G401 (cell line): Measurements from ENCODE around the gene IL17RC. TPM values are rescaled to one million over a fixed set of nuclear protein-coding genes. Genes with fewer than 3 reads are reported as not detected.
"Not testable (repeated sequence)": the region's sequence is repeated elsewhere in the genome, so short reads cannot be mapped to it uniquely, and the experiment has no call there.

Experiments used
- DNase-seq: peaks from one replicate; pipeline ENCODE4 v3.0.0-alpha.2; 2015; ENCODE audit warnings: low spot score
- in situ Hi-C: cut with HindIII; loops from 2 replicates; pipeline ENCODE4 v1.10.0; 2016; ENCODE audit warnings: low sequenced_read_pairs, mixed read lengths
- total RNA-seq: library from RNA; depleted of rRNA; stranded (reverse); fragments of >200 nt; shearing (Covaris generic); gene quantifications from 2 replicates; pipeline ENCODE4 v1.2.3, GENCODE V29; 2014

Gene IL17RC
- total RNA-seq, 1 experiment from 2014 or later = 12.2 TPM

GRCh38 chr3:9891072-9891622 is 25.8 kb upstream of the IL17RC start:
- no peak for DNase-seq
- in situ Hi-C loops = no loop called here

DNA sequence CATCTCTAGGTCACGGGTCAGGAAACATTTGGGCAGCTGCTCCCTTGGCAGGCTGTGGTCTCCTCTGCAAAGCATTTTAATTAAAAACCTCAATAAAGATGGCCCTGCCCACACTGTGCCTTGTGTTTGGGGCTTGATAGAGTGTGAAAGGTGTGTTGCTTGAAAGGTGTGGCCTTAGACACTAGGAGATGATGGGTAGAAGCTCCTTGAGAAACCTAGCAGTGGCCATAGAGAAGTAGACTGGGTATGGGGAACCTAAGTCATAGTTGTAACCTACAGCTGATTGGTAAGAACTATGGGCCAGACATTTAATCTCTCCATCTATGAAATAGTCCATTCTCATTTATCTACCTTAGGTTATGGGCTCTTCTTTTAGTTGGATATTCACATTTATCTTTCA is 23.2 kb upstream of the IL17RC start:
- DNase-seq = no peak
- in situ Hi-C loops = no loop called here

GRCh38 chr3:9895715-9896114 is 21.2 kb upstream of the IL17RC start:
- in situ Hi-C loops, DNase-seq: not testable (repeated sequence)

DNA sequence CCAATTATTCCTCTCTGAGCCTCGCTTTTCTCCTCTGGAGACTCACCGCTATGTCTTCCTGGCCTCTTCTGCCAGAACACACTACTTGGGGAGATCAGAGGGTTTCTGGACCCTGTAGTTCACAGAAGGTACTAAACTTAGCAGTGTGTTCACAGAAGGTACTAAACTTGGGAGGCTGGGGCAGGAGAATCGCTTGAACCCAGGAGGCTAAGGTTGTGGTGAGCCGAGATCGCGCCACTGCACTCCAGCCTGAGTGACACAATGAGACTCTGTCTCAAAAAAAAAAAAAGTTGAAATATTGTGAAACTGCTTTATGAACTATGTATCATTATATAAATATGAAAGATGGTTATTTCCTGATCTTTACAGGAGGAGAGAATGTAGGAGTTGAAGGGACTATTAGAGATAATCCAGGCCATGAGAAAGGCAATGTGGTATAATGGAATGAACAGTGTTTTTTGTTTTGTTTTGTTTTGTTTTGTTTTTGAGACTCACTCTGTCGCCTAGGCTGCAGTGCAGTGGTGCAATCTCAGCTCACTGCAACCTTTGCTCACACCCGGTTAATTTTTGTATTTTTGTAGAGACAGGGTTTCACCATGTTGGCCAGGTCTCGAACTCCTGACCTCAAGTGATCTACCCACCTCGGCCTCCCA is 20.0 kb upstream of the IL17RC start:
- DNase-seq, in situ Hi-C loops: not testable (repeated sequence)

- no peak for DNase-seq
- in situ Hi-C loops = no loop called here
These were observed 19.2 kb upstream of the IL17RC start for GRCh38 chr3:9897408-9898372.

- in situ Hi-C loops = no loop called here
- no peak for DNase-seq
These were observed 18.2 kb upstream of the IL17RC start for GRCh38 chr3:9898467-9899241.

- in situ Hi-C loops = no loop called here
- DNase-seq = no peak
These were observed 17.6 kb upstream of the IL17RC start for GRCh38 chr3:9899289-9899791.

- in situ Hi-C loops, DNase-seq: not testable (repeated sequence)
These were observed 15.9 kb upstream of the IL17RC start for GRCh38 chr3:9900965-9901415.

- no peak for DNase-seq
- in situ Hi-C loops = no loop called here
These were observed 14.9 kb upstream of the IL17RC start for GRCh38 chr3:9901967-9902366.

DNA sequence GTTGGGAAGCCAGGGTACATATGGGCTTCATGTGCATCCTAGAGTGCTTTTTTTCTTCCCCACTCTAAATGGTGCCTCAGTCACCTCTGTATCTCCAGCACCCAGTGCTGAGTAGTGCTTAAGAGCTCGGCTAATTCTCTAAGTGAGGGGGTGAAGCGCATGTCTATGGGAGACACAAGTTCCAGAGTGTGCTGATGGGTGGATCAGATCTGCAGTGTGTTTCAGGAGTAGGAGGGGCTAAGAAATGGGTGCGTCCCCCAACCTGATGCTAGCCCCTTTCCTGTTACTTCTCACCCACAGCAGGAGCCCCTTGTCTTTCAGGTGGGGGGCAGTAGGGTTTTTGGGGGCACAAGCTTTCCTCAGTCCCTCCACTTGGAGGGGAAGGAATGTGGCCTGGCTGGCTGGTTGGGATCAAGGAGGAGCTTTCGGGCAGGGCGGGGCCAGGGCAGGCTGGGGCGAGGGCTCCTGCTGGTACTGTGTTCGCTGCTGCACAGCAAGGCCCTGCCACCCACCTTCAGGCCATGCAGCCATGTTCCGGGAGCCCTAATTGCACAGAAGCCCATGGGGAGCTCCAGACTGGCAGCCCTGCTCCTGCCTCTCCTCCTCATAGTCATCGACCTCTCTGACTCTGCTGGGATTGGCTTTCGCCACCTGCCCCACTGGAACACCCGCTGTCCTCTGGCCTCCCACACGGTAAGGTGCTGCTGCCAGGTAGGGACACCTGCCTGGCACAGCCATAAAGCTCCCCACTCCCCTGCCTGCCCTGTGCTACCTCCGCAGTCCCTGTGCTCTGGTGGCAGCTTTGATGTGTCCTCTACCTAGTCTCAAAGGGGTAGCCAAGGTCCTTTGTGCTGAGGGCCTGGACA is 14.3 kb upstream of the IL17RC start, which contains the start of gene IL17RE:
Gene IL17RE, plus strand, starts transcription at position 477 of the 866 bp plus-strand sequence. Its CDS starts 85 bp downstream, at position 562.
- in situ Hi-C loops = no loop called here
- DNase-seq = peak; percentile 60

GRCh38 chr3:9903238-9903624 is 13.7 kb upstream of the IL17RC start:
- peak; percentile 52 for DNase-seq
- in situ Hi-C loops = no loop called here

DNA sequence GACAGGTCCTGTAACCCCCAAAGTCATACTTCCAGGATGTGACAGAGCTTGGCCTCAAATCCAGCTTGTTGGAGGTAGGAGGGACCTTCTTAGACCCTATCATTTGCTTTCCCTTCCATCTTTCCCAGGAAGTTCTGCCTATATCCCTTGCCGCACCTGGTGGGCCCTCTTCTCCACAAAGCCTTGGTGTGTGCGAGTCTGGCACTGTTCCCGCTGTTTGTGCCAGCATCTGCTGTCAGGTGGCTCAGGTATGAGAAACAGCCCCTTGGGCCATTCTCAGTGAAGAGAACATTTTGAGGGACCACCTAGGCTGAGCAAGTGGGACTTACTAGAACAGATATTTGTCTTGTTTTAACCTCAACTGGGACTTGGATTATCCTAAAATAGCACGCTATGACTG is 13.0 kb upstream of the IL17RC start:
- in situ Hi-C loops = no loop called here
- peak; percentile 13 for DNase-seq

GRCh38 chr3:9906480-9906879 is 10.4 kb upstream of the IL17RC start:
- in situ Hi-C loops = no loop called here
- no peak for DNase-seq

- in situ Hi-C loops = no loop called here
- DNase-seq = no peak
These were observed 8.6 kb upstream of the IL17RC start for GRCh38 chr3:9908286-9908685.

- in situ Hi-C loops = no loop called here
- no peak for DNase-seq
These were observed 7.5 kb upstream of the IL17RC start for GRCh38 chr3:9909221-9910013.

- in situ Hi-C loops = no loop called here
- no peak for DNase-seq
These were observed 5.0 kb upstream of the IL17RC start for GRCh38 chr3:9911863-9912262.

DNA sequence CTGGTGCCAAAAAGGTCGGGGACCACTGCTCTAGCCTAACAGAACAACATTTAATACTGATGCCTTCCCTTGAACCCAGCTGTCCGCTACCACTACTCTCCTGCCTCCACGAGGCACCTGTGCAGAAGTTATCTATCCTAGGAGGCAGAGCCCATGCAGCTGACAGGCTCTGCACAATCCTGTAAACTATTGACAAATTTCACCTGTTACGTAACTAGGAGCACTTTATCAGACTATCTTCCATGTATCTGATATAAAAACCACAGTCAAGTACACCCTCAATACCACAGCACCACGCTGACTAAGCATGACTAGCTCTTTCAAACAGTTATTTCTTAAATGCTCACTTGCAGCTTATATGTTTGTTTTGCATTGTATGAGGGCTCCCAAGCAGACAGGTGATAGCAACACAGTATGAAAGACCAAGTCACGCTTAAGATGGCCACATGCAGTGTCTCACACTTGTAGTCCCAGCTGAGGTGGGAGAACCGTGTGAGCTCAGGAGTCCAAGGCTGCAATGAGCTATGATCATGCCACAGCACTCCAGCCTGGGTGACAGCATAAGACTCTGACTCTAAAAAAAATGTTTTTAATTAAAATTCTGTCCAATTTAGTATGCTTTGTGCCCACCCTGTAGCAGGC is 4.5 kb upstream of the IL17RC start:
- no peak for DNase-seq
- in situ Hi-C loops = no loop called here
